Spleen (tissue), 3 donors: ENCODE measurements around the gene ARL5A.
A peak's percentile ranks its signal among the peaks of the same experiment; 100 is the strongest.

Source experiments
- POLR2A ChIP-seq, 3 donors: fragments of 450-650 bp; IDR thresholded peaks; one replicate each; pipeline ENCODE4 v1.5.1; 2017; ENCODE audit warnings: antibody characterized with exemption in 3 of 3, mild to moderate bottlenecking in 1 of 3
- POLR2AphosphoS5 ChIP-seq, 3 donors: sonication (generic); formaldehyde crosslinking; IDR thresholded peaks; one replicate each; pipeline ENCODE4 v1.5.1; 2017; ENCODE audit warnings: antibody characterized with exemption in 3 of 3

DNA sequence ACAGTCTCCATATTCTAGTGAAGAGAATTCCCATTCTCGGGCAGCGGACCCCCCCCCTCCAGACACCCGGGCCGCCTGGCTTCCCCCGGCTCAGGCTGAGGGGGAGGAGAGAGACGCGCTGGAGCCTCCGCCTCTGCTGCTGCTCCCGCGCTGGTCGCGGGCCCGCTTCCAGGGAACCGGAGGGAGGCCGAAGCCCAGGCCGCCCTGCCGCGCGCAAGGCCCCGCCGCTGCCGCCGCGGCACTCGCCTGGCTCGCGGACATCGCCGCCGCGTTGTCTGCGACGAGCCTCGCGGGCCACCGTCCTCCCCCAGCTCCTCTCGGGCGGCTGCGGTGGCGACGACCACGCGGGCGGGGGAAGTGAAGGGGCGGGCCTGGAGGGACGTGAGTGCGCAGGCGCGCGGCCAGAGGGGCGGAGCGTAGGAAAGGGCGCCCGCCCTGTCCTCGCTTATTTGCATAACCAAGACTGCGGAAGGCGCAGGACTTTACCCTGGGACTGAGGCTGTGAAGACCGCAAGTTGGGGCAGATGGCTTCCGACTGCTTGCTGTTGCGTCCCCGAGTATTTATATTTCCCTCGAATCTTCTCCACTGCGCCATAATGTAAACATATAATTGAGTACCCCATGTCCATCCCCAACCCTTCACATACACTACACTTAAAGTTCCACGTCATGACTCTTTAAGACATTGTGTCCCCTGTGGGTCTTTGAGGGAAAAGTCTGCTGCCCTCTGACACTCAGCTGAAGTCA lies at the start of gene ARL5A:
- TF ChIP-seq POLR2AphosphoS5 (IDR thresholded peaks at IDR 0.05) (peak; percentile 96 to 98 (median 97)), POLR2A (IDR thresholded peaks at IDR 0.05) (peak in 2 of 3 donors; percentile 44 to 70)
